Activated CD4-positive, alpha-beta T cell treated with anti-CD3 and anti-CD28 coated beads, Interleukin-2, amount 50 U/mL, for 4 hours (primary cell): Measurements from ENCODE around the gene FBXO44.

Source experiments
- DNase-seq, 2 experiments: peaks; one replicate each; pipeline ENCODE4 v3.0.0-alpha.2; 2020

Gene FBXO44

DNA sequence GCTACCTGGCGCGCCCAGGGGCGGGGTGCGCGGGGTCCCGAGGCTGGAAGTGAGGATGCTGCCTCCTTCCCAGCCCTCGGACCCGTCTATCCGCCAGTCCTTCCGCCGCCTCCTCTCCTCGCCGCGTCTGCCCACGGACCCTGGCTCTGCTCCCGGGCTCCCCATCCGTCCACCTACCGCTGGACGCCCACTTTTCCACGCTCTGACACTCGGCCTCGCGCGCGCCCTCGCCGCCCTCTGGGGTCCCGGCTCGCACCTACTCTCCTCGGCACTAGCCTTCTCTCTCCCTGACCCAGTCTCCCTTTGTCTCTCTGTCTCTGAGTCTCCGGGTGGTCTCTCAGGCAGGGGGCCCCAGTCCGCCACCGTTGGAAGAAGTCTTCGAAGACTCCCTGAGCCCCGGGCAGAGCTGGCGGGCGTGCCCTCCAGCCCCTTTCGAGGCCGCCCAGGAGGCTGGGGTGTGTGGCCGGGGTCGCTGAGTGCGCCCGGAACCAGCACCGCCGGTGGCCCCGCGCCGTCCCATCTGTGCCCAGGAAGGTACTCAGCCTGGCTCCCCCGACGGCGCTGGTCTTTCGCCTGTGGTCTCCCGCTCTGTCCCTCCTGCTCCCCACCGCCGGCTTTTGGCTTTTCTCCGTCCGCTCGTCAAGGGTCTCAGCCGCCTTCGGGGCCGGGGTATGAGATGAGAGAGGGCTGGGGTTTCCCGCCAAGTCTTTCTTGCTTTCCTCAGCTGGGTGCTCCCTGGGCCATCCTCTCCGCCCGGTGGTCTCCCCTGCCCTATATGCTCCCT is 37.4 kb downstream of the FBXO44 start:
- DNase-seq, result no peak

- peak; percentile 18 to 23 for DNase-seq
Measured at GRCh38 chr1:11693024-11693590, 38.4 kb downstream of the FBXO44 start.

DNA sequence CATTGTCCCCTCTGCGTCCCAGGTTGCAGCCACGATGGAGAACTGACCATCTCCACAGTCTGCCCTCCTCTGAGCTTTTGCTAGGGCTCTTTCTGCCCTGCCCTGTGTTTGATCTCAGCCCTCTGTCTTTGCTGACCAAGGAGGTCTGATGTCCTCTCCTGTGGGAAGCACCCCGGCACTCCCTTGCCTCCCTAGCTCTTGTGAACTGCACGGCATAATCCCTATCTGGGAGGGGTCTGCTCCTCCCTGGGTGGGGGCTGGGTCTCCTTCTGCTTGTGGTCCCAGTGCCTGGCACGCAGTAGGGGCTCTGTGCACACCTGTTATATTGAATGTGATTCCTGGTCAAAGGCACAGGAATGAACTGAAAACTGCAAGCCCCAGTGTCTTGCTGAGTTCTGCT is 39.2 kb downstream of the FBXO44 start:
- no peak for DNase-seq

DNA sequence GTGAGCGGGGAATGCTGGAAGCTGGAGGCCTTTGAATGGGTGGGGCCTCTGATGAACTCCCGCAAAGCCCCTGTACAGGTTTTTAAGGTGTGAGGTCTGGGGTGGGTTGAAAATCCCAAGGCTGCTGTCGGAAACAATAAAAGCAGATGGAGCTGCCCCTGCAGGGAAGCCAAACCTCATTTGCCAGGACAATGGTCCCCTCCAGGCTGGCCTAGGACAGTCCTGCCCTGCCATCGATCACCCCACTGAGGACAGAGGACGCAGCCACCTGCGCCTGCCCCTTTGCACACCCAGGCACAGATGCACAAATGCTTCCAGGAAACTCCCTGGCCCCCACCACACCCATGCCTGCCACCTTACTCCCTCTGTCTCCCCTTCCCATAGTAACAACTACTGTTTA is 41.2 kb downstream of the FBXO44 start:
- DNase-seq, result no peak

GRCh38 chr1:11697188-11697892 is 42.7 kb downstream of the FBXO44 start:
- DNase-seq, result no peak

GRCh38 chr1:11697893-11698210 is 43.2 kb downstream of the FBXO44 start:
- DNase-seq, result no peak

DNA sequence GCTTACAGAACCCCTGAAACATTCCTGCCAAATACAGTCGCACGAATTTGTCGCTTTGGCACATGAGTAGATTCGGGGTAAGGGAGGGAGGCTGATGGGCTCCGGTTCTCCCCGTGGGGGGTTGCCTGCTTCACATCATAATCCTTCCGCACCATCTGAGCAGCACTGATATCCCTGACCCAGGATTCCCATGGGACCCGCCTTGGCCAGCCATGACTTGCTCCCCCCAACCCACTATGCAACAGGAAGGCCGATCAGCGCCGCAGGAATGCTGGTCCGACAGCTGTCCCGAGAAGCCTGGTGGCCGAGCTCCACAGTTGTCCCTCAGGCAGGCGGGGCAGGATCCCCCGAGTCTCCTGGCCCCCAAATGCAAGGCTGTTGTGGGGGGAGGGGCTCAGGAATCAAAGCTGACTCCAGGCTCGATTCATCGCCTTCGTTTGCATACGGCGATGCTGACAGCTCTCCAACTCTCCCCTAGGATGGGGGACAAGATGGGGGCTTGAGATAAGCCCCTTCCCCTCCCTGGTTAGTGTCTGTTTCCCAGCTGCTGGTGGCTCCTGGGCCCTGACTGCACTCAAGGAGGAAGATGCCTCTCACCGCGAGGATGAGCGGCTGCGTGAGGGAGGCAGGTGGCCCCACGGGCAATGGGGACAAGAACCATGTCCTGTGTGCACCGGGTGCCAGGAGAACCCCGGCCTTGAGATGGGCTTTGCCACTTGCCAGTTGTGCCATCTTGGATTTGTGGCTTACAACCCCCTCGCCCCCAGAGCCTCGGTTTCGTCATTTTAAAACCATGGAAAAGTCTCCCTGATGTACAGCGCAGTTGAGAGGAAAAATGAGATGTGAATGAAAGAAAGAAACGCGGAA is 46.2 kb downstream of the FBXO44 start:
- no peak for DNase-seq

GRCh38 chr1:11701551-11701961 is 46.9 kb downstream of the FBXO44 start:
- no peak for DNase-seq

GRCh38 chr1:11701981-11702803 is 47.5 kb downstream of the FBXO44 start:
- no peak for DNase-seq

- DNase-seq, result no peak
Measured at GRCh38 chr1:11703357-11704193, 48.9 kb downstream of the FBXO44 start.

GRCh38 chr1:11704194-11704529 is 49.5 kb downstream of the FBXO44 start:
- DNase-seq, result no peak

GRCh38 chr1:11704691-11705475 is 50.2 kb downstream of the FBXO44 start:
- DNase-seq, result no peak

DNA sequence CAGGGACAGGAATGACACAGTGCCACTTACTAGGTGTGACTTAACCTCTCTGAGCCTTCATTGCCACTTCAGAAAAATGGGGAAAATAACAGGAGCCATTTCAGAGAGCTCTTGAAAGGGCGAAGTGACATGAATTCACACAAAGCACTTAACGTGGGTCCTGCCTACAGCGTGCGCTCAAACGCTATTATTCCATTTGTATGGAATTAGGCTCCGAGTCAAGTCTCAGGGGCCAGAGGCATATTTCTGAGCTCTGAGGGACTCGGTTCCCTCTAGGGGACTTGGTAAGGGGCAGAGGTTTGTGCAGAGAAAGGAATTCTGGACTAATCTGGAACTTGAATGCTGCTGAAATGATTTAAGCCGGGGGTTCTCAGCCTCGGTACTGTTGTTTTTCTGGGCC is 50.9 kb downstream of the FBXO44 start:
- DNase-seq, result no peak

GRCh38 chr1:11706292-11706691 is 51.6 kb downstream of the FBXO44 start:
- DNase-seq, result no peak

DNA sequence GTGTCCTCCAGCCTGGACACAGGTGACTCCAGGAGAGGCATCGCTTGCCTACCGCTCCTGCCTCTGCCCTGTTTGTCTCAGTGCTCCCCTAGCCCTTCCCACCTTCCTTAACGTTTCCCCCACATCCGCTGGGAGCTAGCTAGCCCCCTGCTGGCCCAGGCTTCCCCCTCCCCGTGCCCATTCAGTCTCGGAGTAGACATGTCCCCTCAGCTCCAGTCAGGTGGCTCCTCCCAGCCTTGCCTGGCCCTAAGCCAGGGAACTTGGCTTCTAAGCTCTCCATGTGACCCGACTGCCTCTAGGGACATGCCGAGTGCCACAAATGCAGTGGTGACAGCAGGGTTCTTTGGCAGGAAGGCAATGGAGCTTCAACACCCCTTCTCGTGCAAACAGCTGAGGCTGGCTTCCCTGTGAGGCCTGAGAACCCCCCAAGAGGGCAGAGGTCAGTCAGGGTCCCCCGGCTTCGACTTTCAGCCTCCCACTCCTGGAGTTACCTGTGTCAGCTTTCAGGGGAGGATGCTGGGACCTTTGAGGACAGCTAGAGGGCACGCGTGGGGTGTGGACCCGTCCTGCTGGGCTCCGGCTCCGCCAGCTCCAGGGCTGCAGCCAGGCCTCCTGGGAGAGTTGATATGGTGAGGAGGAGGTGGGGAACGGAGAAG is 53.1 kb downstream of the FBXO44 start:
- DNase-seq, result no peak

DNA sequence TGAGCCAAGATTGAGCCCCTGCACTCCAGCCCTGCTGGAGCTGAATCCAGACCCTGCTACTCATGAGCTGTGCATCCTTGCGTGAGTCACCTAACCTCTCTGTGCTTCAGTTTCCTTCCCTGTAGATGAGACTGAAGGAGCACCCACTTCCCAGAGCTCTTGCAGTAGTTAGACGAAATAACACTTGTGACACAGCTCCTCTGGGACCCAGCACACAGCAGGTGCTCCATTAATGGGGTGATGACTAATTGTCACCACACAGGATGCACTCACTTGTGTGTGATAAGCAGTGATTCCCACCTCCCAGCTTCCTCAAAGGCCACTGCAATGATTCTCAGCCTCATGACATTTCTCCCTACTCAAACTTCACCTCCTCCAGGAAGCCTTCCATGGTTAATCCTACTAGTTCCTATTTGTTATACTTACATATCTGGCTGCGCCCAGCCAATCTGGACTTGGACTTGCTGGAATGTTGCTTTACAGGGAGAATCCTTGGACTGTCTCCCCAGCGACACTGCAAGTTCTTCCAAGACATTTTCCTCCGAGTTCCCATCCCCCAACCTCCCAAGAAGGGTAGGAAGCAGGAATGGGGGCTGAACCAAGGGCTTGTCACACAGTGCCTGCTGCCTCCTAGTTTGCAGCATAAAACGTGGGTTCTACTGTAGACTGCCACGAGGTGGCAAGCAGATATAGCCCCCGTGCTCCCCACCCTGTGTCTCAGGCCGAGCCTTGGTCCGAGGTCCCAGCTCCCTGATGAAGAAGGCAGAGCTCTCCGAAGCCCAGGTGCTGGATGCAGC is 54.1 kb downstream of the FBXO44 start:
- no peak for DNase-seq

- DNase-seq, result no peak
Measured at GRCh38 chr1:11711490-11711889, 56.8 kb downstream of the FBXO44 start.

GRCh38 chr1:11712285-11712684 is 57.6 kb downstream of the FBXO44 start:
- DNase-seq, result no peak
